C4-2B (cell line): Measurements from ENCODE around the gene EML5.

Experiments
- H3K27ac ChIP-seq: fragments of 450-650 bp; 2 replicates; pipeline ENCODE4 v1.5.1; 2017
- CTCF ChIP-seq: fragments of 450-650 bp; conservative IDR thresholded peaks from 2 replicates; pipeline ENCODE4 v1.5.1; 2017; ENCODE audit warnings: mild to moderate bottlenecking
- ZFX ChIP-seq: fragments of 450-650 bp; IDR thresholded peaks from 2 replicates; pipeline ENCODE4 v1.6.1; 2017

EML5 gene

GRCh38 chr14:88834883-88835431, 42.2 kb upstream of the EML5 start:
- H3K27ac ChIP-seq, result no peak overlapping the region
- TF ChIP-seq ZFX (no peak), CTCF (no peak)

GRCh38 chr14:88831284-88831683, 38.5 kb upstream of the EML5 start:
- TF ChIP-seq ZFX (no peak), CTCF (no peak)
- no peak overlapping the region for H3K27ac ChIP-seq

GRCh38 chr14:88829685-88830302, 37.0 kb upstream of the EML5 start:
- no peak overlapping the region for H3K27ac ChIP-seq
- TF ChIP-seq CTCF, result no peak
- no peak for TF ChIP-seq ZFX

- TF ChIP-seq ZFX (no peak), CTCF (no peak)
- no peak overlapping the region for H3K27ac ChIP-seq
Observed at GRCh38 chr14:88829188-88829587, 36.4 kb upstream of the EML5 start.

GRCh38 chr14:88825503-88825902, 32.8 kb upstream of the EML5 start:
- H3K27ac ChIP-seq, result no peak overlapping the region

GRCh38 chr14:88825078-88825458, 32.3 kb upstream of the EML5 start:
- peak overlapping the region; percentile 85 for H3K27ac ChIP-seq
- no peak for TF ChIP-seq CTCF
- no peak; the same call in 1 of the 2 replicates for TF ChIP-seq ZFX

More at GRCh38 chr14:88825503-88825902, 32.8 kb upstream of the EML5 start:
- no peak for TF ChIP-seq ZFX
- TF ChIP-seq CTCF, result no peak

- H3K27ac ChIP-seq, result peak within 1 kb of the TSS; percentile 85
- no peak for TF ChIP-seq CTCF
- peak; percentile 93 for TF ChIP-seq ZFX
Observed at GRCh38 chr14:88824314-88825077, 31.7 kb upstream of the EML5 start, which contains the start of gene TTC8. Gene TTC8 (plus strand): TSS chr14:88824651. CDS start chr14:88824708, 57 bp downstream.
